K562 (cell line): ENCODE results near the gene CHMP2A.

Experiments used
- FOXJ3 ChIP-seq: sonication (generic); formaldehyde crosslinking; IDR thresholded peaks from 2 replicates; pipeline ENCODE4 v1.4.0; 2020; ENCODE audit warnings: mild to moderate bottlenecking, missing genetic modification reagents
- GTF2F1 ChIP-seq: IDR thresholded peaks from 2 replicates; pipeline ENCODE4 v1.6.1; 2011; ENCODE audit warnings: low read depth, low read length, improper control_type of control experiment
- JUN ChIP-seq, 2 experiments: sonication (generic) in 1 of 2; formaldehyde crosslinking in 1 of 2; IDR thresholded peaks; 2 replicates each; pipeline versions ENCODE4 v1.6.1 to v1.8.0; 2012 to 2022; ENCODE audit warnings: borderline replicate concordance in 2 of 2, mild to moderate bottlenecking in 2 of 2, improper control_type of control experiment in 1 of 2, low read depth in 1 of 2, low read length in 1 of 2, missing genetic modification reagents in 1 of 2
- NCOA6 ChIP-seq: fragments of 450-650 bp; IDR thresholded peaks from 2 replicates; pipeline ENCODE4 v1.6.1; 2017; ENCODE audit warnings: mild to moderate bottlenecking
- NR2C2 ChIP-seq, 2 experiments: fragments of 200-800 bp in 1 of 2; sonication (Bioruptor generic) in 1 of 2; sonication (generic) in 1 of 2; formaldehyde crosslinking in 1 of 2; IDR thresholded peaks; 2 replicates each; pipeline versions ENCODE4 v1.6.1 to v1.8.0; 2016 to 2022; ENCODE audit warnings: mild to moderate bottlenecking in 1 of 2, missing compliant biosample characterization in 1 of 2, missing genetic modification characterization in 1 of 2, missing genetic modification reagents in 1 of 2
- POLR2A ChIP-seq: fragments of 450-650 bp; conservative IDR thresholded peaks from 2 replicates; pipeline ENCODE4 v1.6.1; 2016
- POLR2AphosphoS2 ChIP-seq: IDR thresholded peaks from 2 replicates; pipeline ENCODE4 v1.6.1; 2012; ENCODE audit warnings: low read length, improper control_type of control experiment
- ZNF311 ChIP-seq: fragments of 250-450 bp; sonication (Bioruptor Pico); IDR thresholded peaks from 2 replicates; pipeline ENCODE4 v1.4.0; 2020; ENCODE audit warnings: mild to moderate bottlenecking, moderate library complexity
- ZNF589 ChIP-seq: fragments of 200-800 bp; sonication (Bioruptor generic); IDR thresholded peaks from 2 replicates; pipeline ENCODE4 v1.6.1; 2016; ENCODE audit warnings: low read depth, missing genetic modification characterization, missing compliant biosample characterization
- TF ChIP-seq, protein P1 (sequence below), 3 experiments: IDR thresholded peaks in 2 of 3; conservative IDR thresholded peaks in 1 of 3; 2 replicates each; pipeline ENCODE4 v1.5.1; 2011 to 2012; ENCODE audit warnings: low read length in 3 of 3, mild to moderate bottlenecking in 3 of 3, control low read depth in 2 of 3, improper control_type of control experiment in 1 of 3, inconsistent platforms in 1 of 3, low read depth in 1 of 3, mixed read lengths in 1 of 3, moderate library complexity in 1 of 3; ENCODE audit not compliant: insufficient read depth in 2 of 3
- TF ChIP-seq, protein P2 (sequence below): fragments of 450-650 bp; IDR thresholded peaks from 2 replicates; pipeline ENCODE4 v1.7.1; 2018; ENCODE audit warnings: mild to moderate bottlenecking, low read depth; ENCODE audit not compliant: partially characterized antibody

DNA sequence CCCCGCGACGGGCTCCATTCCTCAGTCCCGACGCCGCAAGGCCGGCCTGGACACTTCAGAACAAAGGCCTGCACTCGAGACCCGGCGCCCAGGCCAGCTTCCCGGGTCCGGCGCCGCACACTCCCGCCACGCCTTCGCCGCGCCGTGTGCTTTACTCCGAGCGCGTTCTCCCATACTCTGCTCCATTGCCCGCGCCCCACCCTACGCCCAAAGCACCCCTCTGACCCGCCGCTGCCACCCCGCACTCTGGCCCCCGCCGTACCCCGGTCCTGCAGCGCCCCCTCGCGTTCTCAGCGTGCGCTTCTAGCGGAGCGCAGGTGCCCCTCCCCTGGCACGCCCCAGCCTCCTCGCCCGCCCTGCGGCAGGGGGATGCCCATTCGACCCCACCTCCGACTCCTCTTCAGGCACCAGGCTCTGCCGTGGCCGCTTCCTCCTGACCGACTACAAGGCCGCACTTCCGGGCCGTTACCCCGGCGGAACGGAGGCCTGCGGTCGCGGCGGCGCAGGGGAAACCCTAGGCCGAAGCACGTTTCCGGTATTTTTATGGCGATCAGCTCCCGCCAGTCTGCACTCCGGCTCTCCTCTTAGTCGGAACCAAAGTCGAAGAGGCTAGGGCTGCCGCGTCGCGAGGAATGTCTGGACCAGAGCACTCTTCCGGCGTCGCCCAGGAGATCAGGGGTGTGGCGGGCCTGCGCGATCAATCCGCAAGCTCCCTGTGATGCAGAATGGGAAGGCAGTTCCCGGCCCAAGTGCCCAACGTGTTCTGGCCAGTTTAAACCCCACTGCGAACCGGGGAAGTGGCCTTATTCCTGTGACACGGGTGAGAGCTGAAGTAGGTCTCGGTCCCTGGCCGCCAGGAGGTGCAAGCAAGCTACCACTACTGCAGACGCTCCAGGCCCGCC, 35.3 kb downstream of the CHMP2A start, which contains the start of gene ZBTB45:
- TF ChIP-seq FOXJ3 (CRISPR knock-in tag) (no peak), JUN (IDR thresholded peaks at IDR 0.05; ENCODE audit: borderline replicate concordance, low read depth, low read length) (0 out of 2 replicates have a peak, but pooled peaks have one; percentile 11), JUN (CRISPR knock-in tag; IDR thresholded peaks at IDR 0.05; ENCODE audit: borderline replicate concordance) (0 out of 2 replicates have a peak, but pooled peaks have one; percentile 4), POLR2AphosphoS2 (no peak; the same call in 1 of the 2 replicates), NCOA6 (no peak; the same call in 1 of the 2 replicates), GTF2F1 (no peak; the same call in 1 of the 2 replicates), ZNF311 (CRISPR knock-in tag) (no peak), NR2C2 (CRISPR knock-in tag; IDR thresholded peaks at IDR 0.05) (peak; percentile 93), NR2C2 (tag; IDR thresholded peaks at IDR 0.05) (peak; percentile 95), ZNF589 (0 out of 2 replicates have a peak, but pooled peaks have one; percentile 20), POLR2A (peak; percentile 83)
- TF ChIP-seq, protein P1, sequence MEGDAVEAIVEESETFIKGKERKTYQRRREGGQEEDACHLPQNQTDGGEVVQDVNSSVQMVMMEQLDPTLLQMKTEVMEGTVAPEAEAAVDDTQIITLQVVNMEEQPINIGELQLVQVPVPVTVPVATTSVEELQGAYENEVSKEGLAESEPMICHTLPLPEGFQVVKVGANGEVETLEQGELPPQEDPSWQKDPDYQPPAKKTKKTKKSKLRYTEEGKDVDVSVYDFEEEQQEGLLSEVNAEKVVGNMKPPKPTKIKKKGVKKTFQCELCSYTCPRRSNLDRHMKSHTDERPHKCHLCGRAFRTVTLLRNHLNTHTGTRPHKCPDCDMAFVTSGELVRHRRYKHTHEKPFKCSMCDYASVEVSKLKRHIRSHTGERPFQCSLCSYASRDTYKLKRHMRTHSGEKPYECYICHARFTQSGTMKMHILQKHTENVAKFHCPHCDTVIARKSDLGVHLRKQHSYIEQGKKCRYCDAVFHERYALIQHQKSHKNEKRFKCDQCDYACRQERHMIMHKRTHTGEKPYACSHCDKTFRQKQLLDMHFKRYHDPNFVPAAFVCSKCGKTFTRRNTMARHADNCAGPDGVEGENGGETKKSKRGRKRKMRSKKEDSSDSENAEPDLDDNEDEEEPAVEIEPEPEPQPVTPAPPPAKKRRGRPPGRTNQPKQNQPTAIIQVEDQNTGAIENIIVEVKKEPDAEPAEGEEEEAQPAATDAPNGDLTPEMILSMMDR (IDR thresholded peaks at IDR 0.05 in 2 of 3, conservative IDR thresholded peaks at IDR 0.05 in 1 of 3; ENCODE audit: insufficient read depth in 2 of 3, low read depth in 1 of 3, low read length in 3 of 3): peak; percentile 77 to 86 (median 82)
- TF ChIP-seq, protein P2, sequence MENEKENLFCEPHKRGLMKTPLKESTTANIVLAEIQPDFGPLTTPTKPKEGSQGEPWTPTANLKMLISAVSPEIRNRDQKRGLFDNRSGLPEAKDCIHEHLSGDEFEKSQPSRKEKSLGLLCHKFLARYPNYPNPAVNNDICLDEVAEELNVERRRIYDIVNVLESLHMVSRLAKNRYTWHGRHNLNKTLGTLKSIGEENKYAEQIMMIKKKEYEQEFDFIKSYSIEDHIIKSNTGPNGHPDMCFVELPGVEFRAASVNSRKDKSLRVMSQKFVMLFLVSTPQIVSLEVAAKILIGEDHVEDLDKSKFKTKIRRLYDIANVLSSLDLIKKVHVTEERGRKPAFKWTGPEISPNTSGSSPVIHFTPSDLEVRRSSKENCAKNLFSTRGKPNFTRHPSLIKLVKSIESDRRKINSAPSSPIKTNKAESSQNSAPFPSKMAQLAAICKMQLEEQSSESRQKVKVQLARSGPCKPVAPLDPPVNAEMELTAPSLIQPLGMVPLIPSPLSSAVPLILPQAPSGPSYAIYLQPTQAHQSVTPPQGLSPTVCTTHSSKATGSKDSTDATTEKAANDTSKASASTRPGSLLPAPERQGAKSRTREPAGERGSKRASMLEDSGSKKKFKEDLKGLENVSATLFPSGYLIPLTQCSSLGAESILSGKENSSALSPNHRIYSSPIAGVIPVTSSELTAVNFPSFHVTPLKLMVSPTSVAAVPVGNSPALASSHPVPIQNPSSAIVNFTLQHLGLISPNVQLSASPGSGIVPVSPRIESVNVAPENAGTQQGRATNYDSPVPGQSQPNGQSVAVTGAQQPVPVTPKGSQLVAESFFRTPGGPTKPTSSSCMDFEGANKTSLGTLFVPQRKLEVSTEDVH: peak; percentile 95
